IPS-20b (cell line): ENCODE data around the gene SPAG17.

Source experiments
- H3K27ac ChIP-seq: one replicate; pipeline ENCODE4 v1.5.1; 2013; ENCODE audit warnings: low read length
- H3K27me3 ChIP-seq: 2 replicates; pipeline ENCODE4 v1.6.1; 2013; ENCODE audit warnings: mild to moderate bottlenecking, low read length, inconsistent platforms; ENCODE audit not compliant: insufficient read depth
- H3K36me3 ChIP-seq: 2 replicates; pipeline ENCODE4 v1.6.1; 2013; ENCODE audit warnings: low read depth, mild to moderate bottlenecking, inconsistent platforms, low read length, moderate library complexity; ENCODE audit not compliant: insufficient read depth
- H3K4me1 ChIP-seq: 2 replicates; pipeline ENCODE4 v1.6.1; 2013; ENCODE audit warnings: mild to moderate bottlenecking, control low read depth, inconsistent platforms, low read length, moderate library complexity; ENCODE audit not compliant: insufficient read depth
- H3K4me3 ChIP-seq: 2 replicates; pipeline ENCODE4 v1.5.1; 2013; ENCODE audit warnings: mild to moderate bottlenecking, low read length, inconsistent platforms
- H3K9ac ChIP-seq: 2 replicates; pipeline ENCODE4 v1.6.1; 2013; ENCODE audit warnings: low read depth, mild to moderate bottlenecking, inconsistent platforms, low read length, moderate library complexity
- H3K9me3 ChIP-seq: 2 replicates; pipeline ENCODE4 v1.6.1; 2013; ENCODE audit warnings: mild to moderate bottlenecking, low read depth, low read length, inconsistent platforms; ENCODE audit not compliant: insufficient read depth

The SPAG17 gene

DNA sequence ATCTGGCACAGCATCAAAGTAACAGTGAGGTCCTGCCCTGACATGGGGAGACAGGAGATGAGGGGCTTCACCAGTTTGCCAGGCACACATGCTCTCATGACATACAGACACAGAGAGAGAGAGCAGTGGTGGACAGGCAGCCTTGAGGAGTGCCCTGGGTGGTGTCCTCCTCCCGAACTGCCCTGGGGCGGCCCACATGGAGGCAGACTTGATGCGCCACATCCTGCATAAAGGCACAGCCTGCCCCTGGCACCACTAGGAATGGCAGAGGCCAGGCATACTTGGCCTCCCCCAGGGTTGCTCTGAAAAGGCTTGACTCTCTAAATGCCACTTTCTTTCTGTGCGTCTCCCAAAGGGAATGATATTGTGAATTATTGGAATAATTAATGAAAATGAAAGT lies 67.5 kb downstream of the SPAG17 start:
- Histone ChIP-seq H3K9me3 (no peaks in the 10 kb centered on the region; the same call in 1 of the 2 replicates), H3K4me3 (no peak overlapping the region), H3K36me3 (no peaks in the 10 kb centered on the region), H3K27me3 (no peaks in the 10 kb centered on the region), H3K27ac (no peak overlapping the region), H3K9ac (no peak overlapping the region), H3K4me1 (peaks cover 11% of the 10 kb centered on the region)

GRCh38 chr1:118116909-118117308 lies 68.1 kb downstream of the SPAG17 start:
- H3K9me3 ChIP-seq, result no peaks in the 10 kb centered on the region; the same call in 1 of the 2 replicates
- peaks cover 11% of the 10 kb centered on the region for H3K4me1 ChIP-seq
- H3K27me3 ChIP-seq, result no peaks in the 10 kb centered on the region
- no peak overlapping the region for H3K9ac ChIP-seq
- H3K4me3 ChIP-seq, result no peak overlapping the region
- H3K36me3 ChIP-seq, result no peaks in the 10 kb centered on the region
- H3K27ac ChIP-seq, result no peak overlapping the region

GRCh38 chr1:118116401-118116800 lies 68.6 kb downstream of the SPAG17 start:
- H3K9ac ChIP-seq, result no peak overlapping the region

DNA sequence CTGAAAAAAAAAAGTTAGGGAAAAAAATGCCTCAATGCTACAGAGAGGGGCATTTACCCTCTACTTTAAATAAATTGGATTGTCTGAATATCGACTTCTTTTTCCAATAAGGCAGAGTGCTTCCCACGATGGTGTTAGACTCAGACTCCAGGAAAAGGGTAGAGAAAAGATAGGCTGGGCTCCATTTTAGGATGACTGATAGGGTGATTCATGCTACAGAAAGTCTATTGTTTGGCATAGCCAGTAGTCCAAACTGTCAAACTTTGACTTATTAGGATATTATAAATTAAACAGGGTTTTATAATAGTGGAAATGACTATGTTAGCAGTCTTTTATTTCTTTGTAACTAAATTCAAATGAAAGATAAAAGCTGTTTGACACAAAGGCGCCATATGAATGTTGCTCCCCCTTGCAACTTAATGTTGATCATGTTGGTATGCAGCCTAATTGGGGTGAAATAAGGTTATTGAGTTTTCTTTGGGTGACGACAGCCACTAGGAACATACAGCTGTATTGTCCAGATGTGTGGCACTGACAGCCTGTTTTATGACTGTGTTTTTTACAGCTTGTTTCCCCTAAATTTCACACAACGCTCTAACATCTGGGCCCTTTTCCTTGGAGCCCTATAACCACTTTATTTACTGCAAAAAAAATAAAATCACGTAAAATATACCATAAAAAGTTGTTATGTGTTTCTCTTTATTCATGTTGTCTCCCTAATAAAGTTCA lies 69.3 kb downstream of the SPAG17 start:
- Histone ChIP-seq H3K27me3 (no peaks in the 10 kb centered on the region), H3K36me3 (no peaks in the 10 kb centered on the region), H3K9ac (no peak overlapping the region), H3K4me3 (no peak overlapping the region), H3K27ac (no peak overlapping the region), H3K9me3 (no peaks in the 10 kb centered on the region), H3K4me1 (peaks cover 11% of the 10 kb centered on the region)

More at GRCh38 chr1:118116401-118116800, 68.6 kb downstream of the SPAG17 start:
- no peaks in the 10 kb centered on the region; the same call in 1 of the 2 replicates for H3K9me3 ChIP-seq
- H3K4me3 ChIP-seq, result no peak overlapping the region
- no peak overlapping the region for H3K27ac ChIP-seq
- H3K4me1 ChIP-seq, result peaks cover 11% of the 10 kb centered on the region
- H3K27me3 ChIP-seq, result no peaks in the 10 kb centered on the region
- H3K36me3 ChIP-seq, result no peaks in the 10 kb centered on the region

DNA sequence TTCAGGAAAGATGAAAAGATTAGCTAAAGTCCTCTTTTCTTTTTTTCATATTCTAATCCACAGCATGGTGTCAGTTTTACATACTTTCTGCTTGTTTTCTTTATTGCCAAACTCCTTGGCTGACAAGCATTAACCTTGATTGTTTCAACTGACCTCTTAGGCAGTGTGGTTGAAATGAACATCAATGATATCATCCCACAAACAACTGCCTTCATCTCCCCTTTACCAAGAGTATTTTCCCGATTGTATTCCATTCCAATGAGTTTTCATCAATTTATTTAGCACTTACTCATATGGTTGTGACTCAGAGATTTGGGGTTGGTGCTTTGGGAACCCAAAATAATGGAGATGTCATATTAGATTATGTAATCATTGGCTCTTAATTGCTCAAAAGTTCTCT lies 71.8 kb downstream of the SPAG17 start:
- Histone ChIP-seq H3K4me3 (no peak overlapping the region), H3K9ac (no peak overlapping the region), H3K36me3 (no peaks in the 10 kb centered on the region), H3K27me3 (no peaks in the 10 kb centered on the region), H3K27ac (no peak overlapping the region), H3K9me3 (no peaks in the 10 kb centered on the region), H3K4me1 (peaks cover 11% of the 10 kb centered on the region)

GRCh38 chr1:118110580-118110979 lies 74.4 kb downstream of the SPAG17 start:
- H3K4me3 ChIP-seq, result no peak overlapping the region
- H3K9me3 ChIP-seq, result no peaks in the 10 kb centered on the region
- H3K27ac ChIP-seq, result no peak overlapping the region
- H3K27me3 ChIP-seq, result no peaks in the 10 kb centered on the region
- H3K36me3 ChIP-seq, result no peaks in the 10 kb centered on the region
- peaks cover 11% of the 10 kb centered on the region for H3K4me1 ChIP-seq
- no peak overlapping the region for H3K9ac ChIP-seq

DNA sequence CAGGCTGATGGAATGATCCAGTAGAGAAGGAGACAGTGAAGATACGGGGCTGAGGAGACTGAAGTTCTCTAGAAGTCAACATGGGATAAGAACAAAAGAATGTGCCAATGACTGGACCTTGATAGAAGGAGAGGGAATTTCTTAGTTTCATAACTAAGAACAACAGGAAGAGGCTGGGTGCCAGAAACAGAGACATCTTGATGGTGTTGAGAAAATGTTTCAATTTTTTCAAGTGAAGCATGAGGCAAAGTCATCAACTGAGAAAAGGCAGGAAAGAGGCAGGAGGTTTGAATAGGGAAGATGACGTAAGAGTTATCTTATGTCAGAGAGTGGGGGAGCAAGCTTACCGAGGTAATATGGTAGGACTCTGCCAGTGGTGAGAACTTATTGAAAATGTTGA lies 80.1 kb downstream of the SPAG17 start:
- H3K27ac ChIP-seq, result no peak overlapping the region
- H3K4me3 ChIP-seq, result no peak overlapping the region

GRCh38 chr1:118102445-118102844 lies 82.6 kb downstream of the SPAG17 start:
- no peak overlapping the region for H3K27ac ChIP-seq
- no peaks in the 10 kb centered on the region for H3K9me3 ChIP-seq
- no peaks in the 10 kb centered on the region for H3K36me3 ChIP-seq
- no peaks in the 10 kb centered on the region for H3K27me3 ChIP-seq
- H3K9ac ChIP-seq, result no peak overlapping the region
- no peak overlapping the region for H3K4me3 ChIP-seq
- no peaks in the 10 kb centered on the region for H3K4me1 ChIP-seq

More for the DNA sequence above, 80.1 kb downstream of the SPAG17 start:
- Histone ChIP-seq H3K27me3 (no peaks in the 10 kb centered on the region), H3K36me3 (no peaks in the 10 kb centered on the region), H3K9me3 (no peaks in the 10 kb centered on the region), H3K4me1 (no peaks in the 10 kb centered on the region), H3K9ac (no peak overlapping the region)

DNA sequence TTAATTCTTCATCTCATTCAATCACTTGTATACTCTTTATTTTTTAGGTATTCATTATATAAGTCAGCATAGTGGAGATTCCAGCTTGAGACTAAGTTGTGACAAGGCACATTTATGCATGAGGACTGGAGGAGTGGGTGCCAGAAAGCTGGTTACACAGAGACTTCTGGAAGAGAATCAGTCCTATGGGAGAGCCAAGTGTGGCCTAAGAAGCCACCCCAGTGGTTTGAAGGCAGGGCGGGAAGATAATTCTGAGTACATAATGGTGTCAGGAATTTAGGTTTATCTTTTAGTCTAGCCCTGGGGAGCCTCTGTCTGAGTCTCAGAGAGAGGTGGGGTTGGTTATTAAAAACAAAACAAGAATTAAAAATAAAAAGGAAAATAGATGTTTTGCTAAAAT lies 83.0 kb downstream of the SPAG17 start:
- Histone ChIP-seq H3K9ac (no peak overlapping the region), H3K36me3 (no peaks in the 10 kb centered on the region), H3K4me1 (no peaks in the 10 kb centered on the region), H3K27me3 (no peaks in the 10 kb centered on the region), H3K27ac (no peak overlapping the region), H3K4me3 (no peak overlapping the region), H3K9me3 (no peaks in the 10 kb centered on the region)

GRCh38 chr1:118101515-118101844 lies 83.5 kb downstream of the SPAG17 start:
- no peaks in the 10 kb centered on the region for H3K9me3 ChIP-seq
- H3K4me3 ChIP-seq, result no peak overlapping the region
- no peak overlapping the region for H3K9ac ChIP-seq
- no peaks in the 10 kb centered on the region for H3K36me3 ChIP-seq
- no peak overlapping the region for H3K27ac ChIP-seq
- no peaks in the 10 kb centered on the region for H3K4me1 ChIP-seq
- no peaks in the 10 kb centered on the region for H3K27me3 ChIP-seq

DNA sequence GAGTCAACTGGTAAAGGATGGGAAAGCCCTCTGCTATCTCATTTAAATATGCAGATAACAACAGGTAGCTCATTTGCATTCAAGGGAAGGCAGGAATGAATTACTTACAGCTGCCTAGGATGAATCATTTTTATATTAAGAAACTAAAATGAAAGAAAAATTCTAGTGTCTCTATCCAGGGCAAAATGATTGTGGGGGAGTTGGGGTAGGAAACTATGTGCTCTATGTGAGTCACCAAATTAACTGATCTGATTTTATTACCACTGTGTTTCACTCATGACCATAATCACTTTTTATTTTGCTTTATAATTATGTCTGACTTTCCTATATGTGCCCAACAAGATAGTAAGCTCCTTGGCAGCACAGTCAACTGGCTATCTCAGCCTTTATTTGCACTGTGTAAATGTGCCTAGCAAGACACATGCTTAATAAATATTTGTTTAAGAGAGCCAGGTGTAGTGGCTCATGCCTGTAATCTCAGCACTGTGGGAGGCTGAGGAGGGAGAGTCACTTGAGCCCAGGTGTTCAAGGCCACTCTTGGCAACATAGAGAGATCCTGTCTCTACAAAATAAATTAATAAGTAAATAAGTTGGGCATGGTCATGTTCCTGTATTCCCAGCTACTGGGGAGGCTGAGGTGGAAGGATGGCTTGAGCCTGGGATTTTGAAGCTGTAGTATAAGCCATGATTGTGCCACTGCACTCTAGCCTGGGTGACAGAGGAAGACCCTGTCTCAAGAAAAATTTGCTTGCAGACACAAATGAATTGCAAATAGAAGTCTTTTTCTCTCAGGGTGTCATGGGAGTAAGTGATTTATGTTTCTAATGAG lies 84.1 kb downstream of the SPAG17 start:
- Histone ChIP-seq H3K4me3 (no peak overlapping the region), H3K9ac (no peak overlapping the region), H3K4me1 (no peaks in the 10 kb centered on the region), H3K27ac (no peak overlapping the region), H3K9me3 (no peaks in the 10 kb centered on the region), H3K36me3 (no peaks in the 10 kb centered on the region), H3K27me3 (no peaks in the 10 kb centered on the region)

GRCh38 chr1:118099686-118100085 lies 85.3 kb downstream of the SPAG17 start:
- H3K4me3 ChIP-seq, result no peak overlapping the region
- no peaks in the 10 kb centered on the region for H3K27me3 ChIP-seq
- H3K27ac ChIP-seq, result no peak overlapping the region
- no peak overlapping the region for H3K9ac ChIP-seq
- H3K4me1 ChIP-seq, result no peaks in the 10 kb centered on the region
- no peaks in the 10 kb centered on the region for H3K36me3 ChIP-seq
- no peaks in the 10 kb centered on the region for H3K9me3 ChIP-seq
